ENCODE results near the gene GEMIN7. TPM values are rescaled to one million over a fixed set of nuclear protein-coding genes. Genes with fewer than 3 reads are reported as not detected.

Gene GEMIN7
- total RNA-seq, 4 donors from 2014 or later, result 10.6 to 22.7 (median 19.1) TPM

- Histone ChIP-seq H3K4me3 (replicated peaks in 1 of 3) (peak overlapping the region in 1 of 3 donors; percentile 48), H3K27ac (peak overlapping the region in 2 of 3 donors; percentile 24 to 44), H3K36me3 (peaks cover 14 to 17% of the 10 kb centered on the region in 2 donors), H3K27me3 (no peaks in the 10 kb centered on the region), H3K9me3 (no peaks in the 10 kb centered on the region), H3K4me1 (peaks cover 9 to 25% of the 10 kb centered on the region in 2 donors)
- no peak for TF ChIP-seq CTCF (IDR thresholded peaks at IDR 0.05)
- no peak for TF ChIP-seq POLR2A (IDR thresholded peaks at IDR 0.05)
- WGBS, 2 donors, result 46 to 85% methylated on average over 5 to 11 of the region's 11 CpGs
- intact Hi-C loops (cut with DNase I), result no loop called here
- no peak for DNase-seq
Observed at GRCh38 chr19:45074744-45075300, 4.2 kb upstream of the GEMIN7 start.

- 7 to 14% methylated on average over 18 of the region's 26 CpGs for WGBS, 2 donors
- Histone ChIP-seq H3K4me3 (replicated peaks in 1 of 3) (peak overlapping the region in 1 of 3 donors; percentile 48), H3K27ac (peak overlapping the region in 2 of 3 donors; percentile 44 to 56), H3K9me3 (no peaks in the 10 kb centered on the region), H3K4me1 (peaks cover 12 to 31% of the 10 kb centered on the region in 2 donors), H3K27me3 (no peaks in the 10 kb centered on the region), H3K36me3 (peaks cover 7 to 10% of the 10 kb centered on the region in 2 donors)
- intact Hi-C loops (cut with DNase I), result no loop called here
- TF ChIP-seq POLR2A (IDR thresholded peaks at IDR 0.05) (no peak), CTCF (IDR thresholded peaks at IDR 0.05) (no peak)
- peak; percentile 79 to 81 for DNase-seq
Observed at GRCh38 chr19:45075301-45076028, 3.6 kb upstream of the GEMIN7 start.

- Histone ChIP-seq H3K36me3 (peaks cover 0 to 4% of the 10 kb centered on the region in 2 donors), H3K4me1 (peaks cover 12 to 37% of the 10 kb centered on the region in 2 donors), H3K4me3 (replicated peaks in 1 of 3) (peak within 1 kb of the TSS in 1 of 3 donors; percentile 48), H3K27ac (peak within 1 kb of the TSS in 1 of 3 donors; percentile 56), H3K27me3 (no peaks in the 10 kb centered on the region), H3K9me3 (no peaks in the 10 kb centered on the region)
- intact Hi-C loops (cut with DNase I), result no loop called here
- WGBS, 2 donors, result 13 to 24% methylated on average over 7 to 15 of the region's 81 CpGs
- peak; percentile 79 to 81 for DNase-seq
- no peak for TF ChIP-seq CTCF (IDR thresholded peaks at IDR 0.05)
- TF ChIP-seq POLR2A (IDR thresholded peaks at IDR 0.05), result peak in 1 of 2 donors; percentile 72
Observed at GRCh38 chr19:45076029-45076850, 2.8 kb upstream of the GEMIN7 start, which contains the start of gene ZNF296. TSS of gene ZNF296 (minus strand) at chr19:45076478. CDS start at chr19:45076373, 105 bp downstream.

- WGBS, 2 donors, result 77 to 83% methylated on average over 15 of the region's 15 CpGs
- H3K4me3 ChIP-seq (replicated peaks in 1 of 3), result no peak overlapping the region
- intact Hi-C loops (cut with DNase I), result no loop called here
- H3K4me1 ChIP-seq, result peaks cover 12 to 37% of the 10 kb centered on the region in 2 donors
- H3K27ac ChIP-seq, result no peak overlapping the region
- H3K36me3 ChIP-seq, result no peaks in the 10 kb centered on the region
- DNase-seq, result no peak
- TF ChIP-seq POLR2A (IDR thresholded peaks at IDR 0.05) (no peak), CTCF (IDR thresholded peaks at IDR 0.05) (no peak)
- H3K27me3 ChIP-seq, result no peaks in the 10 kb centered on the region
- no peaks in the 10 kb centered on the region for H3K9me3 ChIP-seq
Observed at GRCh38 chr19:45076851-45077730, 2.0 kb upstream of the GEMIN7 start.
